NCI-H146 (cell line): ENCODE results near the gene SLC14A1.
A peak's percentile ranks its signal among the peaks of the same experiment; 100 is the strongest.

Experiments used
- DNase-seq: peaks from one replicate; lab custom pipeline; 2025; lab: John Stamatoyannopoulos, UW

The SLC14A1 gene

DNA sequence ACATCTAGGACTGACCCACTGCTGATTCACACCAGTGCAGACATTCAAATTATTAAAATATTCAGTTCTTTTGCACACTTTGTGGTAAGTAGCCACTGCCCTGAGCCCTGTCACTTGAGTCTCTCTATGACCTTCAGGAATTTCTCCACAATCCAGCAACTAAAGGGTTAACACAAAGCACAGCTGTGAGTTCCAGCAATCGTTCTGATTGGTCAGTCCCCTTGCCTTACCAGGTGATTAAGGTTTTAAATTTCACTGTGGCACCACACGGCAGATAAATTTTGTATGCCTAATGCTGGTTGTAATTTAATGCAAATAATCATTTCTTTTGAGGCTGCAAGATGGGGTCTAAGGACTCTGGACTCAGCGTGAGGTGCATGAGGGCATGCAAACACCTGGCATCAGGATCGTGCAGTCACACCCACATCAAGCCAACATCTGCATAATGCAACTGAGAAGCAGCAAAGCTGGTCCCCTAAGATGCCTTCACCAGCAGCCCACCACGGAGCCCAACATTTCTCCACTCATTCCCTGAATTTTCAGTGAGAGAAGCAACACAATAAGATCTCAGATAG is 36.6 kb downstream of the SLC14A1 start:
- peak; percentile 19 for DNase-seq

GRCh38 chr18:45761512-45762114 is 37.6 kb downstream of the SLC14A1 start:
- no peak for DNase-seq

DNA sequence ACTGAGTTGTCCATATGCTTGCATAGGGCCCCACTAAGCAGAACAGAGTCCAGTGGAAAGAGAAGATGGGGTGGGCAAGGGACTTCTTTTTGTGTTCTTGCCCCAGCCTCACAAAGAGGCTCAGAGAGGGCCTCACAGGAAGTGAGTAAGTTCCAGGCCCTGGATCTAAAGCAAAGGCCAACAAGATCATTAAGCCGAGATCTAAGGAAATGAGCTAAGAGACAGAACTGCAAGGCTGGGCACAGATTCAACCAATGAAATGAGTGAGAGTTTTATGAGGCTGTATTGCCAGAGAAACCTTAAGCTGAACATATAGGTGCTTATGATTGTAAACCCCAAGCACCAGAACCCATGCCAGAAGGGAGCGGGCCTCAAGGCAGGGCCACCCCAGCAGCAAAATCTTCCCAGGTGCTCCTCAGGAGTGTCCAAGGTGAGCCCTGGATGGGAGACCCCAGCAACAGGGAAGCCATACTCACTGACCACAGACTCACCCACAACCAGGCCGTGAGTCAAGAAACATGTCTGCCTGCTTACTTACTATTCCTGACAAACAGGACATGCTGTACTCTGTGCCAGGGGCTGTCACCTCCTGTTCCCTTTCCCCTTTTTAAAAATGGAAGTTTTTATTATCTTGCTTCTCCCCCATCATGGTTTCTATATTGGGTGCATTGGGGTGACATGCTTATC is 40.2 kb downstream of the SLC14A1 start:
- DNase-seq, result no peak

DNA sequence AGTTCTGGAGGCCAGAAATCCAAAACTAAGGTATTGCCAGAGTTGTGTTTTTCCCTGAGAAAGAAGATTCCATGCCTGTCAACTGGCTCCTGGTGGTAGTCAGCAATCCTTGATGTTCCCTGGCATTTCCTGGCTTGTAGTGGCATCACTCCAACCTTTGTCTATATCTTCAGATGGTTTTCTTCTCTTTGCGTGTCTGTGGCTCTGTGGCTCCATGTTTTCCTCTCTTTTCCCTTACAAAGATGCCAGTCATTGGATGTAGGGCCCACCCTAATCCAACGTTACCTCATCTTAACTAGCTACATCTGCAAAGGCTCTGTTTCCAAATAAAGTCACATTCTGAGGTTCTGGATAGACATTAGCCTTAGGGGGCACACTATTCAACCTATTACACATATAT is 41.8 kb downstream of the SLC14A1 start:
- DNase-seq, result no peak

DNA sequence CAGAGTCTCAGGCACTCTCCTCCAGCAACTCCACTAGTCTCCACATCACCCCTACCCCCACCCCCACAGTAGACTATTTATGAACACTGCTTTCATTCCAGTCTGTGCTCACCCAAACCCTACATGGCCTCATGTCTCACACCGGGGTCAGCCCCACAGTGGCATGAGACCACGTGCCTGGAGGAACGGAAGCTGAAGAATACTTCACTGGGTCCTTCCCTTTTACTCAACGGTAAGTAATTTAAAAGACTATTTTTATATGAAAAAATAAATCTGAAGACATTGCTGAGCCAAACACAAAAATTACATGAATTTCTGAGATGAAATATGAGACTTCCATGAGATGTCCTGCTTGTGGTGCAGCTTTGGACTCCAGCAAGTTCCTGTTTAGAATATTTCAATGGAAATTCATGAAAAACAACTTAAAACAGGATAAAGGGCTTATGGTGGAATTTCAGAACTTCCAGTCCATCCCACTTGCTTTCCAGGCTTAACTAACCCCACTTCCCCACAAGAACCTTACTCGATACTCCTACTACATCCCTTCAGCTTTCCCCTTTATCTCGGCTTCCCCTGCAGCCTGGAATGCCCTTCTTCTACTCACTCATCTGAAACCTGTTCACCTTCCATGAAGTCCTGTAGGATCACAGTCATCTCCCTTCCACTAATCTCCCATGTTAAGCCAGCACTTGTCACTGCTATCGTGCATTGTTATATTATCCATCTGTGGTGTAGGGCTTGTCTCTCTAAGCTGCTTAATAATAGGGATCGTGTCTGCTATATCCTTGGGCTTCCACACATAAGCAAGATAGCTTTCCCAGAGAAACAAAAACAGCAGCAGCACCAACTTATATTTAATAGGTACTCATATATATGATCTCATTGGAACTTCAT is 47.9 kb downstream of the SLC14A1 start:
- no peak for DNase-seq

DNA sequence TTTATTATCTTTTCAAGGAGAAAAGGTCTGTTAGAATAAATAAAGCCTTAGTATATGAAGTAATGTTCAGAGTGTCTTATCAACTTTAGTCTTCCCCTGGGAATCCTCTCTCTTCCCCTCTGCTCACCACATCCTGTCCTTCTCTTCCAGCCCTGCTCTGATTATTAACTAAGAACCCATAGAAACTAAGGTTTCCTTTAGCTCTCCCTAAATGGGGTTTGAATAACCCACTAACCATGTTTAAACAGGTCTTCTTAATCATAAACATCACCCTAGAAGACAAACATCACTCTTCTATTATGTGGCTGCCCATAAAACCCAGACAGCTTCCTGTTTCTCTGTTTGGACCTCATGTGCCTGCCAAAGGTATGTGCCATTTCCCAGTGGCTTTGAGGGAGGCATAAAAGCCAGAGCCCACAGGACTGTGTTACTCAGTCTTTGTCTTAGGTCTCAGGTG is 50.1 kb downstream of the SLC14A1 start:
- DNase-seq, result no peak

- DNase-seq, result no peak
Measured at GRCh38 chr18:45775241-45775676, 51.3 kb downstream of the SLC14A1 start.

- no peak for DNase-seq
Measured at GRCh38 chr18:45775743-45776142, 51.8 kb downstream of the SLC14A1 start.

DNA sequence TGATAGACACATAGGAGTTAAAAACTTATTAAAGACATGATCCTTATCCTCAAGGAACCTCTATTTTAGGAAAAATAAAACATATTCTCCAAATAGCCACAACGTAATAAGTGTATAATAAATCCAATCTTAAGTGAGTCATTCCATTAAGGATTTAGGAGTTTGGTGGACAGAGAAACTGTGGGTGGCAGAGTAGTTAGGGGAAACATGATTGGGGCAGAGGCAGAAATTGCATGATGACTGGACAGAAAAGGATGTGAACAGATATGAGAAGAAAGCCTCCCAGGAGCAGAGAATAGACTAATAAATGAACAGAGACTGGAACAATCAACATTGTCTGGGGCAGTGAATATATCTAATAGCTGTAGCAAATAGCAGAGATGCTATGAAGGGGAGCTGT is 53.4 kb downstream of the SLC14A1 start:
- no peak for DNase-seq

GRCh38 chr18:45780568-45780967 is 56.6 kb downstream of the SLC14A1 start:
- no peak for DNase-seq

GRCh38 chr18:45782662-45783061 is 58.7 kb downstream of the SLC14A1 start:
- DNase-seq, result no peak

DNA sequence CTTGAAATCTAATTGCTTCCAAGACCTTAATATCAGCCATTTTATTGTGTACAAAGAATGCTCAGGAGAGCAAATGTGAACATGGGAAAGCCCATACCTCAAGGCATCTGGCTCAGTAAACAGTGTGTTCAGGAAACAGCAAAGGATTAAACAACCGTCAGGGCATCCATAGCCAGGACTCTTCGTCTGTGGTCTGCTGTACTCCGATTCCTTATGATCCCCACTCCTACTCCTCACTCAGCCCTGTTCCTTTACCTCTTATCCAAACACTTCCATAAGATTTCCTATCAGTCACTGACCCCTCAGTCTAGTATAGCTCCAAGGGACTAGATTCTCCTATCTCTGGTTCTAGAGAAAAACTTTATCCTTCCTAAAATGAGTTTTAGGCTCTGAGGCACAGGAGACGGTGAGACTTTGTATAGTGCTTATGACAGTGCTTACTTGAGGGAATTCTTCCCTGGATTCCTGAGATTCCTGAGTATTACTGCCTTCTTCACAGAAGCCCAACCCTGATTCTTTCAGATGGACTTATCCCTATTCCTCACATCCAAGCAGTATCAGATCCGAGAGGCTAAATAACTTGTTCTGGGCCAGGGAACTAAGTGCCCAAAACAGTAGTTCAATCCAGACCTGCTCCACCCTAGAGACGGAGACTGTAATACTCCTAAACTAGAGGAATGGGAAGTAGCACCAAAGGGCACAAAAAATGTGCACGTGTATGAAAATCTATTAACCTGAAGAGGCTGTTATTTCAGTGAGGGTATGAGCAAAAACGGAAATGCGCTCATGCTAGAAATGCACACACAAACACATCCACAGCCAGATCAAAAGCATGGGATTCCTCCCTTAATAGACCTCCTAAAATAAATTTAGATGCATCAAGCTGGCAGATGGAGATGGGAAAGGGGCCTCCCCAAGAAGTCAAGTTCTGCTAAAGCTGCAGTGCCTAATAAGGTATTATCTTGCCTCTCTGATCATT is 59.4 kb downstream of the SLC14A1 start:
- no peak for DNase-seq

DNA sequence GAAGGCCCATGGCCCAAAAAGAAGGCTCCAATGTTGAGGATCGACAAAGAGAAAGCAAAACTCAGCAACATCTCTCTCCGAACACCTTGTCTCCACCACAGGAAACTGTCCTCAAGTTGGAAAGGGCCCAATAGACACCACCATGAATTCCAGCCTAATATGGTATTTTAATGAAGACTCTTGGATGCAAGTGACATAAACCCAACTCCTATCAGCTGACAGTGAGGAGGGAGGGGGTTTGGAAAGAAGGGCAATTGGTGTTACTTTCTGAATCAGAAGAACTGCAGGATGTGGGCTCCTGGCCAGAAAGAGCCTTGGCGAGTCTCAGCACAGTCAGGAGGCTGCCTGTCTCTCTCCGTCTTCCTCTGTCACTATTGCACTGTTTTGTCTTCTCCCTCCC is 61.2 kb downstream of the SLC14A1 start:
- DNase-seq, result no peak

GRCh38 chr18:45786941-45787340 is 63.0 kb downstream of the SLC14A1 start:
- DNase-seq, result no peak

DNA sequence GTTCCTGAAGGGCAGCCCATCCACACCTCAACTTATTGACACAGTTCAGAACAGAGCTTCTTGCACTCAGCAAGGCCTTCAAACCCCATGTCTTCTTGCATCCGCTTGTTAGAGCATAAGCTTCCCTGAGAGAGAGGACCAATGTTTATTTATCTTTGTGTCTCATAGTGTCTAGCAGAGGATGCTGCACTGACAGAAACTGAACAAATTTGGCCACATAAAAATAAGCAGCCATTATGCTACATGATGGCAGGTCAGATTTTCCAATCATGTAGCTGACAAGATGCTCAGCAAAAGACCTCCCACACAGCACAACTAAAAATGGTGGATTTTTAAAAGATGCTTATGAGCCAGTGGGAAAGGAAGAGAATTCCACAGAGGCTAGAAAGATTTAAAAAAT is 63.4 kb downstream of the SLC14A1 start:
- DNase-seq, result no peak

- no peak for DNase-seq
Measured at GRCh38 chr18:45788861-45789260, 64.9 kb downstream of the SLC14A1 start.

- DNase-seq, result no peak
Measured at GRCh38 chr18:45792506-45793263, 68.7 kb downstream of the SLC14A1 start.

DNA sequence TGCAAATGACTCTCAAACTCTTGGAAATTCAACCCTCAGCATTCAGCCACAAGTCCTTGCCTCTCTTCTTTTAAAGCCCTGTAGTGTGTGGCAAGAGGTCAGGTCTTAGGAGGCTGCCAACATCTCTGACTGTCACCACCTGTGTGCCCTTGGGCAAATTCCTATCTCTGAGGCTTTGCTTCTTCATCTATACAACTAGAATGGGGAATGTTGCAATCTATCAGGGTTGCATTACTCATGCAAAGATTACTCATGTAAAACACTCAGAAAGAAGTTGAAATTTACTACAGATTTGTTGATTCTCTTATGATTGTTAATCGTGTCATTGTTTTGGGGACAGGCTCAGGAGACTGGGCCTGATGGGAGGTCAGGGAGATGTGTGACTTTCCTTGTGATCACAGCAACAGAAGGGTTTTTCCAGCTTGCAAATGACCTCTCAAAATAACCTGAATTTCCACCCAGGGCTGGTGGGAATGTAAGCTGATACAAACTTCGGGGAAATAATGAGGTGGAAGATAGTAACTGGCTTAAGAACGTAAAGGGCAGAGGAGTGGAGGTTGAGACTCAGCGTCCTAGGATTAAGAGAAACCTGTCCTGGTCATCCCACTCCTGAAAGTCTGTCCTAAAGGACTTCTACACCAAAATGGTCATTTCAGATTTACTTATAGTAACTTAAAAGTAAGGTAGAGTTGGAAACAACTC is 69.4 kb downstream of the SLC14A1 start:
- DNase-seq, result no peak

- no peak for DNase-seq
Measured at GRCh38 chr18:45801416-45802004, 77.5 kb downstream of the SLC14A1 start.
